GM19328 (cell line): ENCODE data around the gene ZNF608.

ENCODE experiments used
- ATAC-seq: cut with Tn5 transposase; IDR thresholded peaks from one replicate; pipeline ENCODE4 v1.9.1; 2021; ENCODE audit warnings: mild to moderate bottlenecking, moderate library complexity; ENCODE audit not compliant: unreplicated experiment

ZNF608 gene

GRCh38 chr5:124721229-124721735 lies 25.2 kb downstream of the ZNF608 start:
- no peak for ATAC-seq

GRCh38 chr5:124720593-124720992 lies 25.8 kb downstream of the ZNF608 start:
- ATAC-seq: no peak

GRCh38 chr5:124719113-124719967 lies 27.1 kb downstream of the ZNF608 start:
- no peak for ATAC-seq

GRCh38 chr5:124718380-124718789 lies 28.1 kb downstream of the ZNF608 start:
- no peak for ATAC-seq

- ATAC-seq: no peak
Measured at GRCh38 chr5:124716169-124716568, 30.3 kb downstream of the ZNF608 start.

- no peak for ATAC-seq
Measured at GRCh38 chr5:124714910-124715309, 31.5 kb downstream of the ZNF608 start.

GRCh38 chr5:124713595-124713994 lies 32.8 kb downstream of the ZNF608 start:
- ATAC-seq: no peak

- ATAC-seq: no peak
Measured at GRCh38 chr5:124712731-124713305, 33.6 kb downstream of the ZNF608 start.

GRCh38 chr5:124708086-124708485 lies 38.4 kb downstream of the ZNF608 start:
- no peak for ATAC-seq

- peak; percentile 33 for ATAC-seq
Measured at GRCh38 chr5:124707520-124707919, 38.9 kb downstream of the ZNF608 start.

- no peak for ATAC-seq
Measured at GRCh38 chr5:124706729-124707361, 39.6 kb downstream of the ZNF608 start.

- no peak for ATAC-seq
Measured at GRCh38 chr5:124706051-124706450, 40.4 kb downstream of the ZNF608 start.

GRCh38 chr5:124705577-124705976 lies 40.9 kb downstream of the ZNF608 start:
- ATAC-seq: no peak

- peak; percentile 68 for ATAC-seq
Measured at GRCh38 chr5:124704594-124705284, 41.7 kb downstream of the ZNF608 start.

GRCh38 chr5:124703995-124704394 lies 42.4 kb downstream of the ZNF608 start:
- ATAC-seq: no peak

GRCh38 chr5:124702525-124702924 lies 43.9 kb downstream of the ZNF608 start:
- ATAC-seq: peak; percentile 30

GRCh38 chr5:124701873-124702425 lies 44.5 kb downstream of the ZNF608 start:
- ATAC-seq: no peak

GRCh38 chr5:124701016-124701415 lies 45.4 kb downstream of the ZNF608 start:
- ATAC-seq: no peak

- no peak for ATAC-seq
Measured at GRCh38 chr5:124700333-124700732, 46.1 kb downstream of the ZNF608 start.

- ATAC-seq: no peak
Measured at GRCh38 chr5:124698770-124699169, 47.7 kb downstream of the ZNF608 start.
